NCI-H460 (cell line): ENCODE results near the gene CDC42EP4. TPM values are rescaled to one million over a fixed set of nuclear protein-coding genes. Genes with fewer than 3 reads are reported as not detected.
"Not testable (repeated sequence)": the region's sequence is repeated elsewhere in the genome, so short reads cannot be mapped to it uniquely, and the experiment has no call there.

Experiments used
- DNase-seq: peaks from one replicate; pipeline ENCODE4 v3.0.0-alpha.2; 2016; ENCODE audit warnings: low read depth; ENCODE audit errors: extremely low read depth
- total RNA-seq: library from RNA; depleted of rRNA; stranded (reverse); fragments of >200 nt; shearing (Covaris generic); gene quantifications from 2 replicates; pipeline ENCODE4 v1.2.3, GENCODE V29; 2014

The CDC42EP4 gene
- total RNA-seq, 1 experiment from 2014 or later, result 49.3 TPM

DNA sequence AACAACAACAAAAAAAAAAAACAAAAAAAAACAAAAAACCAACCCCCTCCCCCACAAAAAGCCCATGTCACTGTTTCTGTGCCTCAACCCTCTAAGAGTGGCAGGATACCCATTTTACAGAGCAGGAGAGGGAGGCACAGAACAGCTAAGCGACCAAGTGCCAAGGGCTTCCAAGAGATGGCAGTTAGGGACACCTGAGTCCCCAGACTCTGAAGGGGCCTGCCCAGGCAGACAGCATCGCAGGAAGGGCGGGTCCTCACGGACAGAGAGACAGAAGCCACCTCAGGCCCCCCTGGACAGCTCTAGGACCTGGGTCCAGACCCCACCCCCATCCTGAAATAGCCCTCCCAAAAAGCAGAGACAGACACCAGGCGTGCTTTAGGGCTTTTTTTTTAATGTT, 28.6 kb downstream of the CDC42EP4 start:
- no peak for DNase-seq

DNA sequence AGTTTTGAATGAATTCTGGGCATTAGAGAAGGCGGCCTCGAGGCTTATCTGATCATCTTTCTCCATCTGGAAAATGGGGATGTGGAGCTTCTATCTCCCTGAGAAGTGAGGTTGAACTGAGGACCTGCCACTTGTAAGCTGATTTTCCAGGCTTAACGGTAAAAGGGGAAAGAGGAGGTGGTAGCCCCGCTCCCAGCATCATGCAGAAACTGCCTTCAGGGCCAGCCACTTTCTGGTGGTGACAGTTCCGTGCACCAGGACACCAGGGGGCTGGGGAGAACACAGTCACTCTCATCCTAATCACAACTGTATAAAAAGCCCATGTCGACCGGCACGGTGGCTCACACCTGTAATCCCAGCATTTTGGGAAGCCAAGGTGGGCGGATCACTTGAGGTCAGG, 29.2 kb downstream of the CDC42EP4 start:
- no peak for DNase-seq

DNA sequence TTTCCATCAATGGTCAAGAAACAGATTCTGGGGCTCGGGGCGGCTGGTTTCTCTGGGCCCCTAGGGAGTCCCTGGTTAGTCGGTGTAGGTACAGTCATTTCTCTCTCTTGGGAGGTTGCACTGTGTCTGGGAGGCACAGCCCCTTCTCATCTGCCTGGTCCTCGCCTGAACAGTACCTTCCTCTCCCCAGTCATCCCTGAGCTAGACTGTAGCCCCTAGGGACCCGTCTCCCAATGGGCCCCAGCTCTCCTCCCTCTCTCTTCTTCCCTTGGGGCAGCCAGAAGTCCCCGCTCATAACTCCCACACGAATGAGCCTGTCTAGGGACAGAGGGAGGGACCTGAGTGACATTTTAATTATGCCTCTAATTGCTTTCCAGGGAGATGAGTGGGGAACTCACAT, 29.9 kb downstream of the CDC42EP4 start:
- DNase-seq, result no peak

DNA sequence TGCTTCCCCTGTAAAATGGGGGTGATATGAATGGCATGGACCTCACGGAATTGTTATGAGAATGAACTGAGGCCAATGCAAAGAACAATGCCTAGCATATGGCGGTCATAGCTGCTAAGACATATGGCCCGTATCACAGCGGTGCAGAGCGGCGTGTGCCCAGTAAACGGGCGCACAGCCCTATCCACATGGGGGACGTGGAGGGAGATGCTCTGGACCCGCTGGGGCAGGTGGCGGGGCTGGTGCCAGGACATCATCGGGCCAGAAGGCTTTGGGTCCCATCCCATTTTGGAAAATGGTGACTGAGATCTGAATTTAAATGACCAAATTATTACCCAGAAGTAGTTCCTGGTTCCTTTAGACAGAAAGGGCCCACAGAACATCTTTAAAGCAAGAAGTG, 31.6 kb downstream of the CDC42EP4 start:
- DNase-seq, result no peak

DNA sequence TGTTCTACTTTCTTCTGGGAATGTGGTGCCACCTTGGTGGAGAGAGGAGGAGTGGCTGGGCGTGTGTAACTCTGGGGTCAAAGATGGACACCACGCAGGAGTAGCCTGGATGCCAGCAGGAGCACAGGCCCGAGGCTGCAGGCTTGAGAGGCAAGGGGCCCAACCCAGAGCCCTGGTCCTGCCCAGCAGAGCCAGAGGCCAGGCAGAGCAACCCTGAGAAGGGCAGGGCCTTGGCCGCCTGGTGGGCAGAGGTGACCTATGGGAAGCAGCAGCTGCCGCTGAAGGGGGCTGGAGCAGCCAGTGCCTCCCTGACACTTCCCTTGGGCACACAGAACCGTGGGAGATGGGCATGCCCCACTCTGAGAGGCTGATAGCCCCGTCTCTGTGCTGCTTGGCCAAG, 32.1 kb downstream of the CDC42EP4 start:
- DNase-seq, result no peak

DNA sequence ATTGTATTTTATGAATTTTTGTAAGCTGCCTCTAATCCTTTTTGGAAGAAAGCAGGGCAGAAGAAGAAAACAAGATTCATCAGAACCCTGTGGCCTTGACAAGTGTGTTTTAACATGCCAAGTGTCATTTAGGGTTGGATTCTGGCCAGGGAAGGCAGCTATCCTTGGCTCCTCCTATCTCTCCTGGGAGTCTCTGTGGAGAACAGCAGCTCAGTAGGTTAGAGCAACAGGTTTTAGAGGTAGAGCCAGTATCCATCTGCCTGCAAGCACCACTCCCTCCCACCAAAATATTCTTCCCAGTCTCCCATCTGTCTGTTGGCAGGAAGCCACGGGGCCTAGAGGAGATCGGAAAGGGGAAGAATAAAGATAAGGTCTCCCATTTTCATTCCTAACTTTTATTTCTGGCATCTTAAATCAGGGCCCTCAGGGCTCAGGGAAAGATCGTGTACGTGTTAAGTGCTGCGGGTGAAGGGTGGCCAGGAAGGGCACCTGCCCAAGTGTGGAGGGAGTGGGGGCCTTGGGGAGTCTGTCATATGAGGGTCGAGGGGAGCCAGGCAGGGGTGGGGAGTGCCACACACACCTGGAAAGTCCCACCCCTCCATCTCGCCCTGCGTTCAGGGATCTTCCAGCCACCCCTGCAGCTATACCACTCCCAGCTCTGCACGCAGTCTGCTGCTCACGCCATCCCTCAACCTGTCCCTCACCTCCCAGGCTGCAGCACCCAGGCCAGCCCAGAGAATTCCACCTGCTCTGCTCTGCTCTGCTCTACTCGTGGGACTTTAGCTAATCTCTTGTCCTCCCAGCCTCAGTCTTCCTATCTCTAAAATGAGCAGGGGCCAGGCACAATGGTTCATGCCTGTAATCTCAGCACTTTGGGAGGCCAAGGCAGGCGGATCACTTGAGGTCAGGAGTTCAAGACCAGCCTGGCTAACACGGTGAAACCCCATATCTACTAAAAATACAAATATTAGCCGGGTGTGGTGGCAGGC, 33.0 kb downstream of the CDC42EP4 start:
- DNase-seq, result no peak

DNA sequence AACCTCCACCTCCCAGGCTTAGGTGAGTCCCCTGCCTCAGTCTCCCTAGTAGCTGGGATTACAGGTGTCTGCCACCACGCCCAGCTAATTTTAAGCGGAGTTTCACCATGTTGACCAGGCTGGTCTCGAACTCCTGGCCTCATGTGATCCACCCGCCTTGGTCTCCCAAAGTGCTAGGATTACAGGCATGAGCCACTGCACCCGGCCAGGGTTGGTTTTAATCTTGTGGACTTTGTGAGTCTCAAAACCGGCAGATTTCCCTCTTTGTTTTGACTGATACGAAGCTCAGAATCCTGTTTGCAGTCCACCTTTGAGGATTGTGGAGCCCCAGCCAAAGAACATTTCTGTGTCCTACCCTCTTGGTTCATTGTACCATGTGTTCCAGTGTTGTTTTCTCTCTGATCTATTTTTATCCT, 33.7 kb downstream of the CDC42EP4 start:
- DNase-seq, result no peak

DNA sequence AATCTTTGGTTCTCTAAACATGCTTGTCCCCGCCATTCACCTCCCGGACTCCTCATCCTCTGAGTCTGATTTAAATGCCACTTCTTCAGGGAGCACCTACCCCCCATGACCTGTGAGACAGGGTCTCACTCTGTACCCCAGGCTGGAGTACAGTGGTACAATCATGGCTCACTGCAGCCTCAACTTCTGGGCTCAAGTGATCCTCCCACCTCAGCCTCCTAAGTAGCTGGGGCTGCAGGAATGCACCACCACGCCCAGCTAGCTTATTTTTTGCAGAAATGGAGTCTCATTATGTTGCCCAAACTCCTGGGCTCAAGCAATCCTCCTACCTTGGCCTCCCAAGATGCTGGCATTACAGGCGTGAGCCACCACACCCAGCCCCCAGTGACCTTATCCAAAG, 37.3 kb downstream of the CDC42EP4 start:
- DNase-seq, result no peak

DNA sequence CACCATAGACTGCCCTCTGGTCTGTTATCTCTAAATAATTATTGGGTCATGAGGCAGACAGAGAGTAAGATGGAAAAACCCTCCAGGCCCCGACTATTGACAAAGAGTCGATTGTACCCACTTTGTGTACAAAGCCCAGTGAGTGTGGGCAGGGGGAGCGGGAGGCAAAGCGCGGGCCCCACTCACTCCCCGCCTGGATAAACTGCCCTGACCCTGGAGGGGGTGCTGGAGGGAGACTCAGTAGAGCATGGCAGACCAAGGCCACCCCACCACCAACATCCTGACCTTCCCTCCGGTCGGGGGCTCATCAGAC, 38.9 kb downstream of the CDC42EP4 start:
- DNase-seq, result no peak

DNA sequence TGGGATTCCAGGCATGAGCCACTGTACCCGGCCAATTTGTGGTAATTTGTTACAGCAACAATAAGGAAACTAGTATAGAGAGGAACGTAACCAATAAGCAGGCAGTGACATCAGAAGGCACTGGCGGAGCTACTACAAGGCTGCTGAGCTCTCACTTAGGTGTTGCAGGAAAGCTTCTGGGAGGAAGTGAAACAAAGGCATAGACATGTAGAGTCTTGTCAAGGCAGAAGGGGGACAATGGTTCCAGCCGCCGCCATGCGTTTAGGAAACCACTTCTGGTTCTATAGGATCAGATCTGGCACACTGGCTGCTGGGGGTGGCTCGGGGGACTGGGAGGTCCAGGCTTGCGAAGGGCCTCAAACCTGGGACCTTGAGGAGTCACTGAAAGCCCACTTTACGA, 40.7 kb downstream of the CDC42EP4 start:
- no peak for DNase-seq

DNA sequence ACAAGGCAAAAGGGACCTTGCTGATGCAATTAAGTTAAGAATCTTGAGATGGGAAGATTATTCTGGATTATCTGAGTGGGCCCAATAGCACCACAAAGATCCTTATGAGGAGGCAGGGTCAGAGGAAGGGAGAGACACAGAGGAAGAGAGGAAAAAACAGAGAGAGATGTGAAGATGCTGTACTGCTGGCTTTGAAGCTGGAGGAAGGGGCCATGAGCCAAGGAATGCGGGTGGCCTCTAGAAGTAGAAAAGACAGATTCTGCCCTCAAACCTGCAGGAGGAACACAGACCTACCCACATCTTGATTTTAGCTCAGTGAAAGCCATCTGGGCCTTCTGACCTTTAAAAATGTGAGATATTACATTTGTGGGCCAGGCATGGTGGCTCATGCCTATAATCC, 42.0 kb downstream of the CDC42EP4 start:
- no peak for DNase-seq

DNA sequence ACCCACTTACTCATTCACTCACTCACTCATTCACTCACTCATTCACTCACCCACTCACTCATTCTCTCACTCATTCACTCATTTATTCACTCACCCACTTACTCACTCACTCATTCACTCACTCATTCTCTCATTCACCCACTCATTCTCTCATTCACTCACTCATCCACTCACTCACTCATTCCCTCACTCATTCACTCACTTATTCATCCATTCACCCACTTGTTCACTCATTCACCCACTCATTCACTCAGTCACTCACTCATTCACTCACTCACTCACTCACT, 42.5 kb downstream of the CDC42EP4 start:
- no peak for DNase-seq

DNA sequence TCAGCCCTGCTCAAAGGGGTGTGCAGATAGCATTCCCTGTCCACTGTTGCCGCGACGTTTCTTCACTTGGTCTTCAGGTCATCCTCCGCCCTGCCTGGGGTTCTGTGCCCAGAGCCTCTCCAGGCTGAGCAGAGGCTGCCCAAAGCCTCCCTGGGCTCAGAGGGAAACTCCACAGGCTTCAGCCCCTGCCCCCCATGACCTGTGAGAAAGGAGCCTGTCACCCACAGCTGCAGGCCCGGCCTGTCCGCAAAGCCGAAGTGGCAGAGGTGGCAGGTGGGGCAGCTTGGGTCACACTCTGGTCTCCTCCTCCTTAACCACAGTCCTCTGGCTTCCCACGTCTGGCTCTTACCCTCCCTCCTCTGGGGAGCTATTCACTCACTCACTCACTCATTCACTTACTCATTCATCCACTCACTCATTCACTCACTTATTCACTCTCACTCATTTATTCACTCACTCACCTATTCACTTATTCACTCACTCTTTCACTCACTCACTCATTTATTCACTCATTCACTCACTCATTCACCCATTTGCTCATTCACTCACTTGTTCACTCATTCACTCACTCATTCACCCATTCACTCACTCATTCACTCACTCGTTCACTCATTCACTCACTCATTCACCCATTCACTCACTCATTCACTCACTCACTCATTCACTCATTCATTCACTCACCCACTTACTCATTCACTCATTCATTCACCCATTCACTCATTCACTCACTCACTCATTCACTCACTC, 43.0 kb downstream of the CDC42EP4 start:
- no peak for DNase-seq

DNA sequence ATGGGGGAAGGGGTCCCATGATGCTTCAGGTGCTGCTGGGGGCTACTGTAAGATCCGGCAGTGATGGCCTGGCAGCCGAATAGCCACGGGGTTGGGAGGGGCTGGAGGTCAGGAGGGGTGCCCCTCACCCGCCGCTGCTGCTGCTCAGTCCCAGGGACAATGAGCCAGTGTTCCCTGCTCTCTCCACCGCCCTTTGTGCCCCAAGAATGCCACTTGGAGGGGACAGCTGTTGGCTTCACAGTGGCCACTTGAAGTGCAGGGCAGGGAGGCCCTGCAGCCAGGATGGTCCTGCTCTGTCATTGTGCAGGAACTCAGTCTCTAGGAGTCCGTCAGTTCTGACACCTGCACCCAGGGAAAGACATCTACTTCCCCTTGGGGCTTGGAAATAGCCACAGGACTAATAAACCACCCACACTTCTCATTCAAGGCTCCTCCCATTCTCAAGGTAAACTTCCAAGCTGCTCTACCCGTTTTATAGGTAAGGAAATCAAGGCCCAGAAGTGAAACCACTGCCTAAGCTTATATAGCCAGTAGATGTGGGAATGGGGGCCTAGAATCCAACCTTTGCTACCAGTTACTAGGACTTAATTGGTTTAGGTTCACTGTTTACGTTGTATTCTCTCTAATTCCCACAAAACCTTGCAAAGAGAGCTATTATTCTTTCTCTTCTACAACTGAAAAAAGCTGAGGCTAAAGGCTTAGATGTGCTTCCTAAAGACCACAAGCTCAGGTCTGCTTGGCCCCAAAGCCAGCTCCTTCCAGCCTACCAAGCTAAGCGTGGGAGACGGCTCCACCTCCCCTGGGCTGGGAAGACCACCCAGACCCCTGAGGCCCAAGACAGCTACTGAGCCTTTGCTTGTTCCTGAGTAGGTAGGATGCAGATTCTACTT, 43.9 kb downstream of the CDC42EP4 start:
- no peak for DNase-seq

DNA sequence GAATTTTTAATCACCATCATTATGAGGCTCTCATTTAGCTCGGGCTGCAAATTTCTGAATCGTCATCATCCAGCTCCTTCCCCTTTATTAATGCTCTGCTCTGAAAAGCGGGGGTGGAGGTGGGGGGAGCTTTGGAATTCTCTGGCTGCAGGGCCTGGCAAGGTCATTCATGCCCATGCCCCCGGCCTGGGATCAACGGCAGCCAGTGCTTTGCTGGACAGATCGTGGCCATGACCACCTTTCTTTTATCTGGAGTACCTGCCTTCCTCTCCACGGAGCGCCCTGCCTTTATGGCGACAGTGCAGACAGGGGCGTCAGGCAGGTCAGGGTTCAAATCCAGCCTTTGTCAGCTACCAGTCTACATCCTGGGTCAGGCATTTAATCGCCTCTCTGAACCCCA, 45.0 kb downstream of the CDC42EP4 start:
- no peak for DNase-seq

DNA sequence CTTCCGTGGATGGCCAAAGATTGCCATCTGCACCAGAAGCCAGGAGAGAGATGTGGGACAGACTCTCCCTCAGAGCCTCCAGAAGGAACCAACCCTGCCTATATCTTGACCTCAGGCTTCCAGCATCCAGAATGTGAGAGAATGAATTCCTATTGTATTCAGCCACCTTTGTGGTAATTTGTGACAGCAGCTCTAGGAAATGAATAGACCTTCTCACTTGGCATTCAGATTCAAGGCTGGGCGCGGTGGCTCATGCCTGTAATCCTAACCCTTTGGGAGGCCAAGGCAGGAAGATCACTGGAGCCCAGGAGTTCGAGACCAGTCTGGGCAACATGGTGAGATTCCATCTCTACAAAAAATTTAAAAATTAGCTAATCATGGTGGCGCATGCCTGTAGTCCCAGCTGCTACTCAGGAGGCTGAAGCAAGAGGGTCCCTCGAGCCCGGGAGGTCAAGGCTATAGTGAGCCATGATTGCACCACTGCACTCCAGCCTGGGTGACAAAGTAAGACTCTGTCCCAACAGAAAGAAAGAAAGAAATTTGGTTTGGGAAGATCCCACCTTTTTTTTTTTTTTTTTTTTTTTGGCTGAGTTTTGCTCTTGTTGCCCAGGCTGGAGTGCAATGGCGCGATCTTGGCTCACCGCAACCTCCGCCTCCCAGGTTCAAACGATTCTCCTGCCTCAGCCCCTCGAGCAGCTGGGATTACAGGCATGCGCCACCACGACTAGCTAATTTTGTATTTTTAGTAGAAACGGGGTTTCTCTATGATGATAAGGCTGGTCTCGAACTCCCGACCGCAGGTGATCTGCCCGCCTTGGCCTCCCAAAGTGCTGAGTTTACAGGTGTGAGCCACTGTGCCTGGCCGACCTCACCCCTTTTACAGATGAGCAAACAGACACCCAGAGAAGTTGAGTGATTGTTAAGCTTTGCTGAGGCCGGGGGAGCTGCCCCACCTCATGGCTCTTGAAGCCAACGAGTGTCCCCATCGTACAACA, 45.9 kb downstream of the CDC42EP4 start:
- DNase-seq, result no peak

DNA sequence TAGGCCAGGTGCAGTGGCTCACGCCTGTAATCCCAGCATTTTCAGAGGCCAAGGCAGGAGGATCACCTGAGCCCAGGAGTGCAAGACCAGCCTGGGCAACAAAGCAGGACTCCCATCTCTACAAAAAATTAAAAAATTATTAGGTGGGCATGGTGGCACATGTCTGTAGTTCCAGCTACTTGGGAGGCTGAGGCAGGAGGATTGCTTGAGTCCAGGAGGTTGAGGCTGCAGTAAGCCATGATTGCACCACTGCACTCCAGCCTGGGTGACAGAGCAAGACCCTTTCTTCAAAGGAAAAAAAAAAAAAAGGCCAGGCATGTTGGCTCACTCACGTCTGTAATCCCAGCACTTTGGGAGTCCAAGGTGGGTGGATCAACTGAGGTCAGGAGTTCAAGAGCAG, 47.4 kb downstream of the CDC42EP4 start:
- DNase-seq, result not testable (repeated sequence)

DNA sequence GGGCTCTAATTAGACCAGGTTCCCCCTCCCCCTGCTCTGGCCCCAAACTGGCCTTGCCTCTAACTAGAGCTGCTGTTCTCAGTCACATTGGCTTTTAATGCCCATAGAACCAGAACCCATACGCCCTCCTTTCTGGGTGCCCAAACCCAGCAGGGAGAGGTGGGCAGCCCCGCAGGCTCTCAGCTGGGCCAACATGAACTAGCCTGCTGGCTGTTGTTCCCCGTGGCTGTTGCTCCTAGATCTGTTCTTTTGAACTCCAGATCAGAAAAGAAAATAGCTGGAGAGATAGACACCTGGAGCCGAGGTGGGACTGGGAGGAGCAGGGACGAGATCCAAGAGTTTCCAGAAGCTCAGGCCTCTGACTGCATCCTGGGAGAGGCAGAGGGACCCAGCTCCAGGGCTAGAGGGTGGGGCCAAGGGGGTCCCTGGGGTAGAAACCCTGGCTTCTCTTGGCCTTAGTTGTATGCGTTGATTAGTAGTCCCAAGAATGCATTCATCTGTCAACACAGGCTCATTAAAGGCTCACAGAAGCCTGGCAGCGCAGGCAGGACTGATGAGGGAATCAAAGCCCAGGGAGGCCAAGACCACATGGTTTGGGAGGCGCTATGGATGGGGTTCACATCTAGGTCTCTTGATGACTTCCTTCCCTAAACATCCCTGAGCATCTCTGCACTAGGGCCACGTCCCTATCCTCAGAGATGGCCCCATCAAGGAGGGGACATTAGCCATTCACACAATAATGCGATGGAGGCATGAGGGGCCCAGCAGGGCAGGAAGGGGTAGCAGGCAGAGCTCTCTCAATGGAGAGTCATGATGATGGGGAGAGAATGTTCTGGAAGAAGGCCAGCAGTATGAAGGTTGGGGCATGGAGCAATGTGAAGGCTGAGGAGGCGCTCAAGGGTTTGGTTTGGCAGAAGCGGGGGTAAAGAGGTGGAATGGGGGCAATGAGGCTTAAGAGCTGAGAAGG, 48.8 kb downstream of the CDC42EP4 start:
- no peak for DNase-seq
